IMR-90 (cell line): ENCODE data around the gene SNX1.

Experiments
- CHD1 ChIP-seq: IDR thresholded peaks from 2 replicates; pipeline ENCODE4 v1.6.1; 2012; ENCODE audit warnings: low read depth, low read length, improper control_type of control experiment
- CTCF ChIP-seq: conservative IDR thresholded peaks from 2 replicates; pipeline ENCODE4 v1.5.1; 2012; ENCODE audit warnings: mild to moderate bottlenecking, low read depth, low read length, improper control_type of control experiment
- MAFK ChIP-seq: IDR thresholded peaks from 2 replicates; pipeline ENCODE4 v1.6.1; 2012; ENCODE audit warnings: low read depth, low read length, improper control_type of control experiment
- MXI1 ChIP-seq: IDR thresholded peaks from 2 replicates; pipeline ENCODE4 v1.6.1; 2012; ENCODE audit warnings: low read depth, mild to moderate bottlenecking, low read length, moderate library complexity, borderline replicate concordance
- NFE2L2 ChIP-seq: fragments of 150-350 bp; IDR thresholded peaks from 2 replicates; pipeline ENCODE4 v1.6.1; 2016; ENCODE audit warnings: low read depth, mild to moderate bottlenecking, low read length
- POLR2A ChIP-seq: IDR thresholded peaks from 2 replicates; pipeline ENCODE4 v1.6.1; 2012; ENCODE audit warnings: mild to moderate bottlenecking, low read depth, low read length
- RCOR1 ChIP-seq: IDR thresholded peaks from 2 replicates; pipeline ENCODE4 v1.6.1; 2012; ENCODE audit warnings: mild to moderate bottlenecking, low read length, improper control_type of control experiment; ENCODE audit not compliant: insufficient replicate concordance
- TF ChIP-seq, protein P1 (sequence below): fragments of 150-350 bp; IDR thresholded peaks from 2 replicates; pipeline ENCODE4 v1.6.1; 2017; ENCODE audit warnings: mild to moderate bottlenecking, antibody characterized with exemption, low read length, low read depth

- TF ChIP-seq POLR2A = no peak
- TF ChIP-seq CTCF = no peak
- no peak for TF ChIP-seq MXI1
- TF ChIP-seq CHD1 = no peak
- TF ChIP-seq NFE2L2 = no peak
- TF ChIP-seq, protein P1, sequence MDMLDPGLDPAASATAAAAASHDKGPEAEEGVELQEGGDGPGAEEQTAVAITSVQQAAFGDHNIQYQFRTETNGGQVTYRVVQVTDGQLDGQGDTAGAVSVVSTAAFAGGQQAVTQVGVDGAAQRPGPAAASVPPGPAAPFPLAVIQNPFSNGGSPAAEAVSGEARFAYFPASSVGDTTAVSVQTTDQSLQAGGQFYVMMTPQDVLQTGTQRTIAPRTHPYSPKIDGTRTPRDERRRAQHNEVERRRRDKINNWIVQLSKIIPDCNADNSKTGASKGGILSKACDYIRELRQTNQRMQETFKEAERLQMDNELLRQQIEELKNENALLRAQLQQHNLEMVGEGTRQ = no peak
- TF ChIP-seq RCOR1 = no peak
- TF ChIP-seq MAFK = no peak
Measured at GRCh38 chr15:64149893-64150578, 54.3 kb downstream of the SNX1 start.
